D341Med (cell line): ENCODE data around the gene EFCC1.

ENCODE experiments used
- DNase-seq: peaks from one replicate; pipeline ENCODE4 v3.0.0; 2012; ENCODE audit warnings: low spot score

The EFCC1 gene

DNA sequence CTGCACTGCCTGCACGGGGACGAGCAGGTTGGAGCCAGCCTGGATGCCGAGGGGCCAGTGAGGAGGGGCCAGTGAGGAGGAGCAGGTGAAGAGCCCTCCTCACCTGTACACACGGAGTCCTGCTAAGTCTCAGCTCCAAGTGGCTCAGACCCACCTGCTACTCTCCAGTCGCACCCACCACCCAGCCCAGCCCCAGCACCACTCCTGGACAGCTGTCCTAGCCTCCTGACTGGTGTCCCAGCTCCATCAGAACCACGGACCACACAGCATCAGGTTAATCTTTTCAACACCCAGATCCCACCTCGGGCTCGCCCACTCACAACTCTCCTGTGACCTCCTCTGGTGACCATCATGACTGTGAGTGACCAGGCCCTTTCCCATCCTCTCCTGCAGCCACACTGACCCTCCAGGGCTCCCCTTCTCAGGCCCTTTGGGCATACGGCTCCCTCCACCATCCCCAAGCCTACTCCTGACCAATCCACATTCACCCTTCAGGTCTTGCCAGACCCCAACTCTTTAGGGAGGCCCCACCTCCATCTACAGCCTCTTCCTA, 13.8 kb downstream of the EFCC1 start:
- no peak for DNase-seq

GRCh38 chr3:129015388-129016105, 14.4 kb downstream of the EFCC1 start:
- DNase-seq, result no peak

DNA sequence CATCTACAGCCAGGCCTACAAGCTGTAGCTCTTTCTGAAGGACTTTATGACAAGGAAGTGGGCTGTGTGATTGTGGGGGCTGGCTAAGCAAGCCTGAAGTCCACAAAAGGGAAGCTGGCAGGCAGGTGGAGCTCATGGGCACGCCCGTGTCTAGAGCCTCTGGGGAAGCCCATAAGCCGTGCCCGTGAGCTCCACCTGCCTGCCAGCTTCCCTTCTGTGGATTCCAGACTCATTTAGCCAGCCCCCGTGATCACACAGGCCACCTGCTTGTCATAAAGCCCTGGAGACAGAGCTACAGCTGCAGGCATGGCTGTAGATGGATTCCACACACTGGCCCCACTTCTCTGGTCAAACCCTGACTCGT, 15.2 kb downstream of the EFCC1 start:
- peak; percentile 59 for DNase-seq

DNA sequence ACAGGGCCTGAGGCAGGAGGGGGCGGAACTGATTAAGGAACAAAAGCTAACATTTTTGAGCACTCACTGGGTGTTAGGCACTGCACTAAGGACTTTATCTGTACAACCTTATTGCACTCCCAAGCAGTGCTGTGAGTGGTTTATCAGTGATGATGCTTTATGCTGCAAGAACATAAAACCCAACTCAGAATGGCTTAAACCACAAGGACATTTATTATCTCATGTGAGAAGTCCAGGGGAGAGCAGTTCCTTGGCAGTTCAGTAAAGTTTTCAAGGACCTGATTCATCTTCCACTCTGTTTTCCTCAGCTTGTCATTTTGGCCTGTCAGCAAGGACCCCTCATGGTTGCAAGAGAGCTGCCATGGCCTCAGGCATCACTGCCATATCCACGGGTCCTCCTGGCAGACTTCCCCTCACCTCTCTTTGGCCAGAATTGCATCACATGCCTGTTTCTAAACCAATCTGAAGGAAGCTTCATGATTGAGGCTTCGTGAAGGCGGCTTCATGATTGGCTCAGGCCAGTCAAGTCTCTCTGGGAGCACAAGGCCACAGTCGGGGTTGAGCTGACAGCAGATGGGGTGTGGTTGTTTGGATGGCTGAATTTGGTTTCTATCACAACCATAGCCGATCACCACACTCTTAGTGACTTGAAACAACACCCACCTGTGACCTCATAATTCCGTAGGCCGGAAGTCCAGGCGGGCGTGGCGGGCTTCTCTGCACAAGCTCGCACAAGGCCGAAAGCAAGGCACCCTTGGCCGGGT, 15.8 kb downstream of the EFCC1 start:
- no peak for DNase-seq

- no peak for DNase-seq
Measured at GRCh38 chr3:129017484-129017899, 16.4 kb downstream of the EFCC1 start.

- no peak for DNase-seq
Measured at GRCh38 chr3:129018271-129018670, 17.2 kb downstream of the EFCC1 start.

DNA sequence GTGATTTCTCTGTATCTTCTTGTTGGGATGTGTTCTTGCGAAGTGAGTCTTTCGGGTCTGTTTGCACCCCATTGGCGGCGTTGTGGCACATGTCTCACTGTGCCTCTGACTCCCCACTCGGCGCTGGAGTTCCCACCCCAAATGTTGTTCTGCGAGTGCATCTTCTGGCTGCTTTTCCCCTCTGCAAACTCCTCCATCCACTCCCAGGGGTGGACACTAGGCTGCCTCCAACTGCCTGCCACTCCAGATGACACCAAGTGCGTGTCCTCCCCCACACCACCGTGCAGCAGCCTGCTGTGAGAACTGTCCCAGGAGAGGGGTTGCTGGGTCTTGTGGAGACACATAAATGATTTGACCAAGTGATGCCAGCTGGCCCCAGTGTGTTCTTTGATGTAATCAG, 17.6 kb downstream of the EFCC1 start:
- no peak for DNase-seq

DNA sequence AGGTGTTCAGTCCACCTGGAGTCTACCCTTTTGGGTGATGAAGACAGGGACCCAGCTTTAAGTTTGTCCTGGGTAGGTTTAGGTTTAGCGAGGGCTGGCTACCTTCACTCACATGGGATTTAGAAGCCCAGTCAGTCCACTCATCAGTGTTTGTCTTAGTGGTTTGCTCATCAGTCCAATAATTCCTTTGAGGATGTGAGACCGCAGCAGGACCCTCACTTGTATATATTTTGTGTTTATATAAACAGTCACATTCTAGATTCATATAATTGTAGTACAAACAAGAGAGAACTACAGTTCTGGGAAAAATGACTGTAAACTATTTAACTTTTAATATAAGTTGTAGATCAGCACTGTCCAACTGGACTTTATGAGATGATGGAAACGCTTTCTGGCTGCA, 18.2 kb downstream of the EFCC1 start:
- no peak for DNase-seq

DNA sequence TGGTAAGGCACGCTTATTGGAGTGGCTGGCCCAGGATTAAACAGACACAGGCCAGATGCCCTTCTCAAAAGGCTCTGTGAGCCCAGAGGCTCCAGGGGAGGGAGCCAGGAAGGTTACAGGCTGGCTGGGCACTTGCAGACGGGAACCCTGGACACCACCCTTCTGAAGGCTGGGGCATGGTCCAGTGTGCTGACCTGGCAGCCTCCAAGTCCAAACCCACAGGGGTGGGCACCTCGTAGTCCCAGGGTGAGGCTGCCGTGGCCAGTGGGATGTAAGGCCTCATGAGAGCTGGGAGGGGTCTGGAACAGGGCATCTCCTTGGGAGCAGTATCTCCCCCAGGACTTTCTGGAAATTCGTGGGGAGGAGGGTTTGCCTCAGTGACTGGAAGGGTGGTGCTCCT, 19.6 kb downstream of the EFCC1 start:
- DNase-seq, result peak; percentile 18

- DNase-seq, result no peak
Measured at GRCh38 chr3:129021140-129021551, 20.0 kb downstream of the EFCC1 start.

DNA sequence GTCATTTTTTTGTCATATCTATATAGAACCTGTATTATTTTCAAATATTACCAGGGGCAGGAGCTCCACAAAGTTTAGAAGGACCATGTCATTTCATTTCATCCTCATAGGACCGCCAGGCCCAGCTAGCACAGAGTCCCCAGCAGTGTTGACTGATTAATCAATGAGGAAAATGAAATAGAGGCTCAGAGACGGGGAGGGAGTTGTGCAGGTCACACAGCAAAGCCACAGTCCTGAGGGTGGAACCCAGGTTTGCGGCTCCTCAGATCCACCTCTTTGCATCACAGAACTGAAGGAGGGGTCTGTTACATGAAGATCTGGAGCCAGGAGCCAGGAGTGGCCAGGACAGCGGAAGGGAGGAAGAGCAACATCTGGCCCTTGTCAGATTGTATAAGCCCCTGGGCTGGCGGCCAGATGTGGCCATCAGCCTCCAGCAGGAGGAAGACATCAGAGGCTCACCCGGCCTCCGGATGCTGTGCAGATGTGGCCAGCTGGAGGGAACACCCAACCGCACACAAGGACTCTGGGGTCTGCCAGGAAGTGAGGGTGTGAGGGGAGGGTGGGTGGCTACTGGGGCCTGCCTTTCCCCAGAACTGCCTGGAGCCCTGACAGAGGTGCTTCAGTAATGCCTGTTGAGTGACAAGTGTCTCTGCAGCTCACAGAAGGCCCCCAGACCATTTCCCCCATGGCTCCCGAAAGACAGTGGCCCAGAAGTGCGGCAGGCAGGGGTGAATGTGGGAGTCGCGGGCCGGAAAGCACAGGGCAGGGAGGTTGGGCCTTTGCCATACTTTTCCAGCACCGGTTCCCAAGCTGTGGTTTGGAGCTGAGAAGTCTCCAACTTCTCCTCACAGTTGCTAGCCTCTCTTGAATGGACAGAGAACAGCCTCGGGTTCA, 21.3 kb downstream of the EFCC1 start:
- DNase-seq, result peak; percentile 30

- no peak for DNase-seq
Measured at GRCh38 chr3:129023008-129023358, 21.9 kb downstream of the EFCC1 start.

GRCh38 chr3:129023909-129024308, 22.8 kb downstream of the EFCC1 start:
- DNase-seq, result no peak

DNA sequence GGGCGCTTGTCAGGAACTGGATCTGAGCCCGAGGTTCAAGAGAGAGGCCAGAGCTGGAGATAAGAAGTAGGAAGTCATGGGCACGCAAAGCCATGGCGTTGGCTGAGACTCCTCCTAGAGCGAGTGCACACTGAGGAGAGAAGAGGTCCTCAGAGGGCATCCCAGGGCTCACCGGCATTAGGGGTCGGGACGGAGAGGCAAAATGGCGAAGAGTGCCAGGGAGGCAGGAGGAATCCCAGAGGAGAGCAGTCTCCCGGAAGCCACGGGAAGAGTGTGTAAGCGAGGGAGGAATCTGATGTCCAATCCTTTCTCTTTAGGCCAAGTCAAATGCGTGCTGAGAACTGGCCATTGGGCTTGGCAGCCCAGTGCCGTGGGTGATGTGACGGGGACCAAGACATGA, 24.0 kb downstream of the EFCC1 start:
- DNase-seq, result peak; percentile 18

GRCh38 chr3:129025691-129026435, 24.8 kb downstream of the EFCC1 start:
- peak; percentile 34 for DNase-seq

- peak; percentile 86 for DNase-seq
Measured at GRCh38 chr3:129026728-129027543, 25.8 kb downstream of the EFCC1 start.

- no peak for DNase-seq
Measured at GRCh38 chr3:129027544-129027880, 26.4 kb downstream of the EFCC1 start.

DNA sequence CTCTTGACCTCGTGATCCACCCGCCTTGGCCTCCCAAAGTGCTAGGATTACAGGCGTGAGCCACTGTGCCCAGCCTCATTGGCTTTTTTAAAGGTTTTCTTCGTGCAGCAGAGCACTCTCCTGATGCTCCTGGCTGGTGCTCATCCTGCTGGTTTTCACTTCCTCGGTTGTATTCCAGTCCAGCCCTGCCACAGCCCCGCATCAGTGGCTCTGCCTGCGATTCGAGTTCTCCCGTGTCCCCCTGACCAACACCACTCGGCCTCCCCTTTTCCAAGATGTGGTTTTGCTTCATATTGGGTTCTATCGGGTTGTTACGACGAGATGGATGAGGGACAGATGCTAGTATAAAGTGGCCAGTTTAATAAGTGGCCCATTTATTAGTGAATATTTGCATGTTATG, 27.8 kb downstream of the EFCC1 start:
- no peak for DNase-seq

GRCh38 chr3:129030611-129031010, 29.5 kb downstream of the EFCC1 start:
- DNase-seq, result peak; percentile 12

DNA sequence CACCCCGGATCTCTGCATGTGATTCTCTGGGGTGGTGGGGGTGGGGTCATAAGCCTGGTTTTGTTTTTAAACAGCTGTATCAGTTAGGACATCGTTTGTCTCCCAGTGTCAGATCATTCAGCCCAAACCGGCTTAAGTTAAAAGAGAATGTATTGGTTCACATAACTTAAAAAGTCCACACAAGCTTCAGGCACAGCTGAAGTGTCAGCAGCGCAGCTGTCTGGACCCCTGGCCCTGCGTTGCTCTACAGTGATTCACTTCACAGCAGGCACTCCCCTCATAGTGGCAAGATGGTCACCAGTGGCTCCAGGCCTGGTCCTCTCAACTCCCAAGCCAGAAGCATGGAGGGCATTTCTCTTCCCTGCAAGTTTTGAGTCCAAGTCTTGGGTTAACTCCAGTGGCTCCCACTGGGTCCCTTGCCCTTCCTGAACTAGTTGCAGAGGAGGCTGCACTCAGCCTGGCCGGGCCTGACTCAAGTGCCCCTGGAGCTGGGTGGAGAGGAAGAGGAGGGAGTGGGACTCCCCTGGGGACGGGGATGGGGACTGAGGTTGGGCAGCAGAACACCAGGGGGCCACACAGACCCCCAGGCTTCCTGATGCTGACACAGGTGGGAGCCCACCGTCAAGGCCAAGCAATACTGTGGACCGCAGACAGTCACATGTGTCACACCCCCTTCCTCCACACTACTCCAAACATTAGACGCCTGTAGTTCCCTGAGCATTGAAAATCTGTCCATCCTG, 30.5 kb downstream of the EFCC1 start:
- DNase-seq, result peak; percentile 13
